ENCODE data around the gene KHDC1.

DNA sequence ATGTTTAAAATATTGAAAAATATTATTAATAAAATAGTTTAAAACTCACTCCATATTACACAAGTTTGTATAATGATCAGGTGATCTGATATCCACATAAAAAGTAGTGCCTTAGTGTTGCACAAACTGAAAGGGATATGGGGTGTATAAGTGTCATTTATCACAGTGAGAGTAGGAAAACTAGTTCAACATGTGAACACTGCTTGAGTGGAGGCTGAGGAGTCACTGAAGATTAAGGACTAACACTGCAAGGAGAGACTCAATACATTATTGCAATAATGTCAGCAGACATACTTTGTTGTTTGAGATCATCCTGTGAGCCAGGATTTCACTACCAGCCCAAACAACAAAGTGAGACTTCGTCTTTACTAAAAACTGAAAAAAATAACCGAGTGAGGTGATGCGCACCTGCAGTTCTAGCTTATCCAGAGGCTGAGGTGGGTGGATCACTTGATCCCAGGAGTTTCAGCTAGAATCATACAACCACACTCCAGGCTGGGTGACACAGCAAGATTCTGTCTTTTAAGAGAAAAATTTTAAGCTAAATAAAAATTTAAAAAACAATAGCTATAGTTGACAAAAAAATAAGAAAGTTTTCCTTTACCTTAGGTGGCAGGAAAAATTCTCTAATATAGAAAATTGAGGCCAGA, 35.3 kb downstream of the KHDC1 start:
- TF ChIP-seq, protein P1, sequence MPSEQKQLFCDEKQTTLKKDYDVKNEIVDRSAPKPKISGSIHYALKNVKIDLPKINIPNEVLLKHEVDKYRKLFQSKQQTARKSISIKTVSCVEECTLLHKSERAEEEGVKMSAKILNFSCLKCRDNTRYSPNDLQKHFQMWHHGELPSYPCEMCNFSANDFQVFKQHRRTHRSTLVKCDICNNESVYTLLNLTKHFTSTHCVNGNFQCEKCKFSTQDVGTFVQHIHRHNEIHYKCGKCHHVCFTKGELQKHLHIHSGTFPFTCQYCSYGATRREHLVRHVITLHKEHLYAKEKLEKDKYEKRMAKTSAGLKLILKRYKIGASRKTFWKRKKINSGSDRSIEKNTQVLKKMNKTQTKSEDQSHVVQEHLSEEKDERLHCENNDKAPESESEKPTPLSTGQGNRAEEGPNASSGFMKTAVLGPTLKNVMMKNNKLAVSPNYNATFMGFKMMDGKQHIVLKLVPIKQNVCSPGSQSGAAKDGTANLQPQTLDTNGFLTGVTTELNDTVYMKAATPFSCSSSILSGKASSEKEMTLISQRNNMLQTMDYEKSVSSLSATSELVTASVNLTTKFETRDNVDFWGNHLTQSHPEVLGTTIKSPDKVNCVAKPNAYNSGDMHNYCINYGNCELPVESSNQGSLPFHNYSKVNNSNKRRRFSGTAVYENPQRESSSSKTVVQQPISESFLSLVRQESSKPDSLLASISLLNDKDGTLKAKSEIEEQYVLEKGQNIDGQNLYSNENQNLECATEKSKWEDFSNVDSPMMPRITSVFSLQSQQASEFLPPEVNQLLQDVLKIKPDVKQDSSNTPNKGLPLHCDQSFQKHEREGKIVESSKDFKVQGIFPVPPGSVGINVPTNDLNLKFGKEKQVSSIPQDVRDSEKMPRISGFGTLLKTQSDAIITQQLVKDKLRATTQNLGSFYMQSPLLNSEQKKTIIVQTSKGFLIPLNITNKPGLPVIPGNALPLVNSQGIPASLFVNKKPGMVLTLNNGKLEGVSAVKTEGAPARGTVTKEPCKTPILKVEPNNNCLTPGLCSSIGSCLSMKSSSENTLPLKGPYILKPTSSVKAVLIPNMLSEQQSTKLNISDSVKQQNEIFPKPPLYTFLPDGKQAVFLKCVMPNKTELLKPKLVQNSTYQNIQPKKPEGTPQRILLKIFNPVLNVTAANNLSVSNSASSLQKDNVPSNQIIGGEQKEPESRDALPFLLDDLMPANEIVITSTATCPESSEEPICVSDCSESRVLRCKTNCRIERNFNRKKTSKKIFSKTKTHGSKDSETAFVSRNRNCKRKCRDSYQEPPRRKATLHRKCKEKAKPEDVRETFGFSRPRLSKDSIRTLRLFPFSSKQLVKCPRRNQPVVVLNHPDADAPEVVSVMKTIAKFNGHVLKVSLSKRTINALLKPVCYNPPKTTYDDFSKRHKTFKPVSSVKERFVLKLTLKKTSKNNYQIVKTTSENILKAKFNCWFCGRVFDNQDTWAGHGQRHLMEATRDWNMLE (tag by site-specific recombination; conservative IDR thresholded peaks at IDR 0.05; ENCODE audit: low read depth) = no peak
- TF ChIP-seq BCL11A (tag by site-specific recombination; IDR thresholded peaks at IDR 0.05; ENCODE audit: low read depth) = no peak
- no peak for TF ChIP-seq ZFP41 (tag by site-specific recombination; IDR thresholded peaks at IDR 0.05; ENCODE audit: borderline replicate concordance)
- no peak for TF ChIP-seq CTCF (tag by site-specific recombination; IDR thresholded peaks at IDR 0.05)
- TF ChIP-seq GLI4 (tag by site-specific recombination; IDR thresholded peaks at IDR 0.05) = no peak
- no peak for TF ChIP-seq KLF16 (tag by site-specific recombination; IDR thresholded peaks at IDR 0.05)
- TF ChIP-seq, protein P2, sequence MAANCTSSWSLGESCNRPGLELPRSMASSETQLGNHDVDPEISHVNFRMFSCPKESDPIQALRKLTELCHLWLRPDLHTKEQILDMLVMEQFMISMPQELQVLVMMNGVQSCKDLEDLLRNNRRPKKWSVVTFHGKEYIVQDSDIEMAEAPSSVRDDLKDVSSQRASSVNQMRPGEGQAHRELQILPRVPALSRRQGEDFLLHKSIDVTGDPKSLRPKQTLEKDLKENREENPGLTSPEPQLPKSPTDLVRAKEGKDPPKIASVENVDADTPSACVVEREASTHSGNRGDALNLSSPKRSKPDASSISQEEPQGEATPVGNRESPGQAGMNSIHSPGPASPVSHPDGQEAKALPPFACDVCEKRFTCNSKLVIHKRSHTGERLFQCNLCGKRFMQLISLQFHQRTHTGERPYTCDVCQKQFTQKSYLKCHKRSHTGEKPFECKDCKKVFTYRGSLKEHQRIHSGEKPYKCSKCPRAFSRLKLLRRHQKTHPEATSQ (tag by site-specific recombination; IDR thresholded peaks at IDR 0.05) = no peak

Measured in HEK293 (cell line).